SK-N-SH treated with all-trans-retinoic acid at 6 μM for 48 hours (cell line): ENCODE measurements around the gene MRPL1.

Source experiments
- BACH2 ChIP-seq: fragments of 250-450 bp; sonication (Bioruptor Pico); IDR thresholded peaks from 2 replicates; pipeline ENCODE4 v1.9.0; 2021; ENCODE audit warnings: mild to moderate bottlenecking, borderline replicate concordance
- CSDC2 ChIP-seq: fragments of 250-450 bp; sonication (Bioruptor Pico); IDR thresholded peaks from 2 replicates; pipeline ENCODE4 v1.5.0; 2020; ENCODE audit warnings: mild to moderate bottlenecking, moderate library complexity
- OSR1 ChIP-seq: fragments of 250-450 bp; sonication (Bioruptor Pico); IDR thresholded peaks from 2 replicates; pipeline ENCODE4 v1.8.0; 2022; ENCODE audit warnings: moderate library complexity, mild to moderate bottlenecking, inconsistent platforms
- ZC3H10 ChIP-seq: fragments of 250-450 bp; sonication (Bioruptor Pico); IDR thresholded peaks from 2 replicates; pipeline ENCODE4 v1.5.1; 2021; ENCODE audit warnings: mild to moderate bottlenecking, moderate library complexity
- ZNF70 ChIP-seq: fragments of 450-650 bp; formaldehyde crosslinking; IDR thresholded peaks from 2 replicates; pipeline ENCODE4 v1.5.0; 2020; ENCODE audit warnings: mild to moderate bottlenecking, moderate library complexity
- TF ChIP-seq, protein P1 (sequence below): fragments of 250-450 bp; sonication (Bioruptor Pico); IDR thresholded peaks from 2 replicates; pipeline ENCODE4 v1.5.0; 2020; ENCODE audit warnings: mild to moderate bottlenecking, moderate library complexity
- TF ChIP-seq, protein P2 (sequence below): fragments of 250-450 bp; sonication (Bioruptor Pico); IDR thresholded peaks from 2 replicates; pipeline ENCODE4 v1.8.0; 2020; ENCODE audit warnings: mild to moderate bottlenecking, moderate library complexity, borderline replicate concordance
- TF ChIP-seq, protein P3 (sequence below): fragments of 250-450 bp; sonication (Bioruptor Pico); IDR thresholded peaks from 2 replicates; pipeline ENCODE4 v1.5.1; 2020; ENCODE audit warnings: low read depth, mild to moderate bottlenecking, moderate library complexity

DNA sequence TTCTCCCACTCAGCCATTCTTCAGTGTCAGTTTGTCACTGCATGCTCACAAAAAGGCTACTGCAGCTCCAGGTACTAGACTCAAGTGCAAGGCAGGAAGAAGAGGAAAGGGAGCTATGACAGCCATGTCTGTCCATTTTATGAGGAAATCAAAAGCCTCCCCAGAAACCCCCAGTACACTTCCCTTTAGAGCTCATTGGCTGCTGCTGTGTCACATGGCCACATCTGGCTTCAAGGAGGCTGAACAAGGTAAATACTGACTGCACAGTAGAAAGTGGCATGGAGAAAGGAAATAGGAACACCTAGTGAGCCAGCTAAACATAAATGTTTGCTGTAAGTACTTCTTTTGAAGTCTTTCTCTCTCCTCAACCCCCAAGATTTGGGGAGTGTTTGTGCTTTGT is 127.3 kb downstream of the MRPL1 start:
- TF ChIP-seq BACH2 (CRISPR knock-in tag) (no peak), ZC3H10 (CRISPR knock-in tag) (no peak), CSDC2 (CRISPR knock-in tag) (no peak), ZNF70 (CRISPR knock-in tag) (no peak), OSR1 (CRISPR knock-in tag) (no peak)
- TF ChIP-seq, protein P1, sequence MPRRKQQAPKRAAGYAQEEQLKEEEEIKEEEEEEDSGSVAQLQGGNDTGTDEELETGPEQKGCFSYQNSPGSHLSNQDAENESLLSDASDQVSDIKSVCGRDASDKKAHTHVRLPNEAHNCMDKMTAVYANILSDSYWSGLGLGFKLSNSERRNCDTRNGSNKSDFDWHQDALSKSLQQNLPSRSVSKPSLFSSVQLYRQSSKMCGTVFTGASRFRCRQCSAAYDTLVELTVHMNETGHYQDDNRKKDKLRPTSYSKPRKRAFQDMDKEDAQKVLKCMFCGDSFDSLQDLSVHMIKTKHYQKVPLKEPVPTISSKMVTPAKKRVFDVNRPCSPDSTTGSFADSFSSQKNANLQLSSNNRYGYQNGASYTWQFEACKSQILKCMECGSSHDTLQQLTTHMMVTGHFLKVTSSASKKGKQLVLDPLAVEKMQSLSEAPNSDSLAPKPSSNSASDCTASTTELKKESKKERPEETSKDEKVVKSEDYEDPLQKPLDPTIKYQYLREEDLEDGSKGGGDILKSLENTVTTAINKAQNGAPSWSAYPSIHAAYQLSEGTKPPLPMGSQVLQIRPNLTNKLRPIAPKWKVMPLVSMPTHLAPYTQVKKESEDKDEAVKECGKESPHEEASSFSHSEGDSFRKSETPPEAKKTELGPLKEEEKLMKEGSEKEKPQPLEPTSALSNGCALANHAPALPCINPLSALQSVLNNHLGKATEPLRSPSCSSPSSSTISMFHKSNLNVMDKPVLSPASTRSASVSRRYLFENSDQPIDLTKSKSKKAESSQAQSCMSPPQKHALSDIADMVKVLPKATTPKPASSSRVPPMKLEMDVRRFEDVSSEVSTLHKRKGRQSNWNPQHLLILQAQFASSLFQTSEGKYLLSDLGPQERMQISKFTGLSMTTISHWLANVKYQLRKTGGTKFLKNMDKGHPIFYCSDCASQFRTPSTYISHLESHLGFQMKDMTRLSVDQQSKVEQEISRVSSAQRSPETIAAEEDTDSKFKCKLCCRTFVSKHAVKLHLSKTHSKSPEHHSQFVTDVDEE (CRISPR knock-in tag): no peak
- TF ChIP-seq, protein P2, sequence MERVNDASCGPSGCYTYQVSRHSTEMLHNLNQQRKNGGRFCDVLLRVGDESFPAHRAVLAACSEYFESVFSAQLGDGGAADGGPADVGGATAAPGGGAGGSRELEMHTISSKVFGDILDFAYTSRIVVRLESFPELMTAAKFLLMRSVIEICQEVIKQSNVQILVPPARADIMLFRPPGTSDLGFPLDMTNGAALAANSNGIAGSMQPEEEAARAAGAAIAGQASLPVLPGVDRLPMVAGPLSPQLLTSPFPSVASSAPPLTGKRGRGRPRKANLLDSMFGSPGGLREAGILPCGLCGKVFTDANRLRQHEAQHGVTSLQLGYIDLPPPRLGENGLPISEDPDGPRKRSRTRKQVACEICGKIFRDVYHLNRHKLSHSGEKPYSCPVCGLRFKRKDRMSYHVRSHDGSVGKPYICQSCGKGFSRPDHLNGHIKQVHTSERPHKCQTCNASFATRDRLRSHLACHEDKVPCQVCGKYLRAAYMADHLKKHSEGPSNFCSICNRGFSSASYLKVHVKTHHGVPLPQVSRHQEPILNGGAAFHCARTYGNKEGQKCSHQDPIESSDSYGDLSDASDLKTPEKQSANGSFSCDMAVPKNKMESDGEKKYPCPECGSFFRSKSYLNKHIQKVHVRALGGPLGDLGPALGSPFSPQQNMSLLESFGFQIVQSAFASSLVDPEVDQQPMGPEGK (CRISPR knock-in tag): no peak
- TF ChIP-seq, protein P3, sequence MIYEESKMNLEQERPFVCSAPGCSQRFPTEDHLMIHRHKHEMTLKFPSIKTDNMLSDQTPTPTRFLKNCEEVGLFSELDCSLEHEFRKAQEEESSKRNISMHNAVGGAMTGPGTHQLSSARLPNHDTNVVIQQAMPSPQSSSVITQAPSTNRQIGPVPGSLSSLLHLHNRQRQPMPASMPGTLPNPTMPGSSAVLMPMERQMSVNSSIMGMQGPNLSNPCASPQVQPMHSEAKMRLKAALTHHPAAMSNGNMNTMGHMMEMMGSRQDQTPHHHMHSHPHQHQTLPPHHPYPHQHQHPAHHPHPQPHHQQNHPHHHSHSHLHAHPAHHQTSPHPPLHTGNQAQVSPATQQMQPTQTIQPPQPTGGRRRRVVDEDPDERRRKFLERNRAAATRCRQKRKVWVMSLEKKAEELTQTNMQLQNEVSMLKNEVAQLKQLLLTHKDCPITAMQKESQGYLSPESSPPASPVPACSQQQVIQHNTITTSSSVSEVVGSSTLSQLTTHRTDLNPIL (CRISPR knock-in tag): no peak
